GM20000 (cell line): ENCODE data around the gene CCDC85A.

Experiments used
- DNase-seq: peaks from one replicate; pipeline ENCODE4 v3.0.0; 2012; ENCODE audit warnings: low spot score
- CTCF ChIP-seq: IDR thresholded peaks from 2 replicates; pipeline ENCODE4 v1.5.1; 2012; ENCODE audit warnings: mild to moderate bottlenecking, control low read depth; ENCODE audit errors: extremely low read depth, missing control alignments

CCDC85A gene

DNA sequence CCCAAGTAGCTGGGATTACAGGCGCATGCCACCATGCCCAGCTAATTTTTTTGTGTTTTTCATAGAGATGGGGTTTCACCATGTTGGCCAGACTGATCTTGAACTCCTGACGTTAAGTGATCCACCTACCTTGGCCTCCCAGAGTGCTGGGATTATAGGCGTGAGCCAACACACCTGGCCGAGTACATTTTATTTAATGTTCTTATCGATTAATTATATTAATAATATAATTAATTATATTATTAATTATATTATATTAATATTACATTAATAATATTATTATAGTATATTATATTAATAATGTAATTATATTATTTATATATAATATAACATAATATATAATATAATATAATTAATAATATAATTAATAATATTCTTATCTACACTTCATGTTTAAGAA is 101.4 kb downstream of the CCDC85A start:
- no peak for DNase-seq
- TF ChIP-seq CTCF, result no peak

GRCh38 chr2:56286936-56287335 is 103.1 kb downstream of the CCDC85A start:
- TF ChIP-seq CTCF, result no peak
- no peak for DNase-seq

DNA sequence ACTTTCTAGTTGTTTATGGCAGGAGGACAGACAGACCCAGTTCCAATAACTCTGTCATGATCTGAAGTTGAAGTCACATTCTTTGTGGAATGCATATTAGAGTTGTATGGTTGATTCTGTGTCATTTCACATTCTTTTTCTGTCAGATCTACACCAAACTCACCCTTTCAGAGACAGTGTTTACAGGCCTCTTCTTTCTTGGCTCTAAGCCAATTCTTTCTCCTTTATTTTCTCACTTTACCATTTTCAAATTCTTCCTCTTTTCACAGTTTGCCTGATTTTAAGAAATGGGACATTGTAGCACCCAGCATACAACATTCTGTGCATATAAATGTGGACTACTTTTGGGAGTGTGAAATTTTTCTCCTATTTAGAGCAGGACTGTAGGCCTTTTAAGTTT is 103.7 kb downstream of the CCDC85A start:
- no peak for TF ChIP-seq CTCF
- DNase-seq, result no peak

GRCh38 chr2:56287974-56288373 is 104.2 kb downstream of the CCDC85A start:
- no peak for DNase-seq
- no peak for TF ChIP-seq CTCF

DNA sequence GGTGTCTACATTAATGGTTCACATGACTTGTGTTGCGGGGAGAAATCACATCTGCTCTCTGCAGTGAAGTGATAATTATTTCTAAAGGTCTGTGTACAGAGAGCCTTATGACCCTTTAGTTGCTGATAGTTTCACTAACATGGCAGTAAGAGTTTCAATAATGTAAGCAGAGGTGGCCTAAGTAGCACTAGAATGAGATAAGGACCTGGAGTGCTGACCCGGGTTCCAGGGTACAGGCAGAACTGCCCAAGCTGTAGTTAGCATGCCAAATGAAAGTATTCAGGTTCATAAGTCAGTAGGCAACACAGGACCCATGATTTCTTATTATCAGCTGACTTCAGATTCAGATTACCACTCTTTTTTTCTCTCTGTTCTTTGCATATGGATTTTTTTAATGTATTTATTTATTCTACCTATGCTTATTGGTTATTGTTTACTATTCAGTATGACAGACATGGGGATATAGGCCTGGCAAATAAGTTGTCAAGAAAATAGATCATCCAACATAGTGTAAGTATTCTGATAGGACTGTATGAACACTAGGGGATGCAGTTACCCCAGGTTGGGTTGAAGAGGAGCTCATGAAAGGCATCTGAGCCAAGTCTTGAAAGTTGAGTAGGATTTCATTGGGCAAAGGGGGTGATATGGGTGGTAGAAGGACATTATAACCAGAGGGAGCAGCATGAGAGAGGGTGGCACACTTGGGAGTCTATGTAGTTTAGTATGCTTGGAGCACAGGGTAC is 105.2 kb downstream of the CCDC85A start:
- no peak for DNase-seq
- TF ChIP-seq CTCF, result no peak

DNA sequence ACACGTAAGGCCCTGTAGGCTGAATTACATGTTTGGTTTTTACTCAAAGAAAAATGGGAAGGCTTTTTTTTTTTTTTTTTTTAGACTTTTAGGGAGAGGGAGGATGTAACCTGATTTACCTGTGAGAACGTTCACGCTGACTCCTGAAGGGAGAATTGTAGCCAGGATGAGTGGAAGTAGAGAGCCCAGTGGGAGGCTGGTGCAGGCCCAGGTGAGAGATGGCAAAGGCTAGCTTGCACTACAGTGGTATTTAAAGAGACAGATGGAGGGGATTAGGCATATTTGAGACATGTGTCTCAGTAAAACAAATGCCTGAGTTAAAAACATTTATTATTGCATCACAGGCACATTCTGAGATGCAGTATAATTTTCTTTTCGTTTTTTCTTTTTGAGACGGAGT is 107.9 kb downstream of the CCDC85A start:
- no peak for DNase-seq
- no peak for TF ChIP-seq CTCF

DNA sequence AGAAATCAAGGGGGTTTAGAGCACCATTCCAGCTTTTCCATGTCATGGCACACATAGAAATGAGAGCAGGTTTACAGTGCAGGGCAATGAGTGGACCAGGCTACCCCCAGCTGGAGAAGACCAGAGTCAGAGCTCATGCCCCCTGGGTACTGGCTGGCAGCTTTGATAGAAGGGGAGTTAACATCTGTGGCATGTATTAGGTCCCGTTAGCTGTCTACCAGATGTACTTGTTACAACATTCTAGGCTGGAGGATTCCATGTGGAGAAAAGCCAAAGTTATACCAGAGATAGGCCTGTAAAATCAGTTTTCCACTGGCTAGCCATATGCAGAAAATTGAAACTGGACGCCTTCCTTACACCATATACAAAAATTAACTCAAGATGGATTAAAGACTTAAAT is 109.2 kb downstream of the CCDC85A start:
- TF ChIP-seq CTCF, result no peak
- DNase-seq, result no peak
